ENCODE measurements around the gene PTPRD. TPM values are rescaled to one million over a fixed set of nuclear protein-coding genes. Genes with fewer than 3 reads are reported as not detected.
A peak's percentile ranks its signal among the peaks of the same experiment; 100 is the strongest.

The PTPRD gene
- total RNA-seq, 1 donor from 2014 or later: 6.1 TPM

- no peak for DNase-seq
- no peak for ATAC-seq
Observed at GRCh38 chr9:8266861-8267260, 2345.9 kb downstream of the PTPRD start.

GRCh38 chr9:8265281-8265680, 2347.5 kb downstream of the PTPRD start:
- no peak for DNase-seq
- ATAC-seq: peak; percentile 4
- intact Hi-C loops (cut with micrococcal nuclease): no loop called here

More at GRCh38 chr9:8266861-8267260, 2345.9 kb downstream of the PTPRD start:
- intact Hi-C loops (cut with micrococcal nuclease): no loop called here

All from left ventricle myocardium superior (tissue), 1 donor.